H1 (cell line): ENCODE data around the gene TMEM130. TPM values are rescaled to one million over a fixed set of nuclear protein-coding genes. Genes with fewer than 3 reads are reported as not detected.

Source experiments
- CTCF ChIA-PET: fragments of 300-600 bp; sonication (Branson Sonifier 250); formaldehyde crosslinking; loops from one replicate; lab custom pipeline; 2021; ENCODE audit not compliant: partially characterized antibody; lab: Charles Lee
- POLR2A ChIA-PET: fragments of 300-600 bp; sonication (Branson Sonifier 250); formaldehyde crosslinking; loops from one replicate; lab custom pipeline; 2021; ENCODE audit warnings: inconsistent platforms; ENCODE audit not compliant: partially characterized antibody; lab: Charles Lee
- DNase-seq, 2 experiments: peaks; one replicate each; pipeline versions ENCODE4 v3.0.0 to v3.0.0-alpha.2; 2010 to 2022; ENCODE audit warnings: low spot score in 2 of 2, low read depth in 1 of 2, mixed read lengths in 1 of 2
- FAIRE-seq: peaks from 2 replicates; lab custom pipeline; 2011; peaks lifted over from hg19 to GRCh38; lab: Jason Lieb, UNC
- H2AFZ ChIP-seq: 2 replicates; pipeline ENCODE4 v1.8.1; 2012; ENCODE audit warnings: low read length, inconsistent platforms
- H2AK5ac ChIP-seq: 2 replicates; pipeline ENCODE4 v1.6.1; 2013; ENCODE audit warnings: low read depth, low read length
- H2BK120ac ChIP-seq: replicated peaks from 2 replicates; pipeline ENCODE3; 2013; ENCODE audit warnings: low read depth, low read length, inconsistent platforms
- H2BK12ac ChIP-seq: 2 replicates; pipeline ENCODE4 v1.6.1; 2013; ENCODE audit warnings: low read depth, low read length
- H2BK15ac ChIP-seq: 2 replicates; pipeline ENCODE4 v1.6.1; 2013; ENCODE audit warnings: low read length
- H2BK20ac ChIP-seq: 2 replicates; pipeline ENCODE4 v1.6.1; 2013; ENCODE audit warnings: low read length
- H2BK5ac ChIP-seq: 2 replicates; pipeline ENCODE4 v1.6.1; 2013; ENCODE audit warnings: low read depth, low read length
- H3K14ac ChIP-seq: 2 replicates; pipeline ENCODE4 v1.6.1; 2013; ENCODE audit warnings: inconsistent platforms; ENCODE audit not compliant: insufficient read length
- H3K18ac ChIP-seq: 2 replicates; pipeline ENCODE4 v1.6.1; 2013; ENCODE audit warnings: low read length; ENCODE audit errors: extremely low read depth
- H3K23ac ChIP-seq: 2 replicates; pipeline ENCODE4 v1.6.1; 2013; ENCODE audit warnings: inconsistent platforms; ENCODE audit not compliant: insufficient read length
- H3K23me2 ChIP-seq: 2 replicates; pipeline ENCODE4 v1.6.1; 2013; ENCODE audit warnings: low read depth, low read length
- H3K27ac ChIP-seq: 2 replicates; pipeline ENCODE4 v1.6.1; 2011; ENCODE audit warnings: low read depth, low read length, inconsistent platforms
- H3K27me3 ChIP-seq, 4 experiments: replicated peaks in 1 of 4; 1 replicate in 1 of 4; 2 replicates in 3 of 4; pipeline versions ENCODE4 v1.6.1 to v1.8.1; 2011 to 2013; ENCODE audit warnings: low read length in 3 of 4, mild to moderate bottlenecking in 3 of 4, inconsistent platforms in 2 of 4, mixed read lengths in 2 of 4, moderate library complexity in 1 of 4; ENCODE audit not compliant: control insufficient read depth in 3 of 4, insufficient read depth in 3 of 4; ENCODE audit errors: extremely low read depth in 1 of 4
- H3K36me3 ChIP-seq, 4 experiments: 2 replicates each; pipeline versions ENCODE4 v1.6.1 to v1.8.1; 2011 to 2013; ENCODE audit warnings: mild to moderate bottlenecking in 4 of 4, low read length in 3 of 4, moderate library complexity in 2 of 4, control low read depth in 1 of 4, inconsistent platforms in 1 of 4; ENCODE audit not compliant: insufficient read depth in 4 of 4, control insufficient read depth in 2 of 4
- H3K4ac ChIP-seq: replicated peaks from 2 replicates; pipeline ENCODE3; 2013; ENCODE audit warnings: low read length, low read depth, mixed read lengths, inconsistent platforms; ENCODE audit not compliant: insufficient read length
- H3K4me1 ChIP-seq, 4 experiments: replicated peaks in 1 of 4; 1 replicate in 1 of 4; 2 replicates in 3 of 4; pipeline versions ENCODE4 v1.6.1 to v1.8.1; 2011 to 2013; ENCODE audit warnings: low read length in 3 of 4, inconsistent platforms in 2 of 4, mixed read lengths in 1 of 4; ENCODE audit not compliant: insufficient read depth in 4 of 4, control insufficient read depth in 3 of 4
- H3K4me2 ChIP-seq, 2 experiments: 2 replicates each; pipeline versions ENCODE4 v1.6.1 to v1.8.1; 2011 to 2013; ENCODE audit warnings: low read depth in 2 of 2, low read length in 2 of 2, control low read depth in 1 of 2, inconsistent platforms in 1 of 2, mild to moderate bottlenecking in 1 of 2; ENCODE audit not compliant: insufficient read depth in 1 of 2
- H3K4me3 ChIP-seq, 4 experiments: fragments of 200-600, 300-600 bp in 1 of 4; sonication (generic), shearing (Covaris generic), sonication (Bioruptor Twin) in 1 of 4; 2 replicates each; pipeline versions ENCODE4 v1.5.1 to v1.8.1; 2011 to 2016; ENCODE audit warnings: low read length in 4 of 4, low read depth in 3 of 4, control low read depth in 2 of 4, inconsistent platforms in 2 of 4, mild to moderate bottlenecking in 2 of 4, mixed read lengths in 1 of 4, moderate library complexity in 1 of 4; ENCODE audit not compliant: insufficient read depth in 2 of 4; ENCODE audit errors: extremely low read depth in 1 of 4
- H3K56ac ChIP-seq: replicated peaks from 2 replicates; pipeline ENCODE3; 2013; ENCODE audit warnings: low read depth, mild to moderate bottlenecking, mixed read lengths, low read length, inconsistent platforms; ENCODE audit not compliant: insufficient read length
- H3K79me1 ChIP-seq: 2 replicates; pipeline ENCODE4 v1.6.1; 2013; ENCODE audit warnings: low read depth, low read length, control low read depth
- H3K79me2 ChIP-seq, 2 experiments: 2 replicates each; pipeline versions ENCODE4 v1.6.1 to v1.8.1; 2012 to 2013; ENCODE audit warnings: low read length in 2 of 2, mild to moderate bottlenecking in 2 of 2, inconsistent platforms in 1 of 2; ENCODE audit not compliant: insufficient read depth in 2 of 2, control insufficient read depth in 1 of 2
- H3K9ac ChIP-seq, 4 experiments: replicated peaks in 1 of 4; 1 replicate in 1 of 4; 2 replicates in 3 of 4; pipeline versions ENCODE4 v1.6.1 to v1.8.1; 2011 to 2013; ENCODE audit warnings: low read depth in 3 of 4, low read length in 3 of 4, control low read depth in 2 of 4, mild to moderate bottlenecking in 2 of 4, moderate library complexity in 2 of 4, inconsistent platforms in 1 of 4; ENCODE audit errors: extremely low read depth in 1 of 4
- H3K9me3 ChIP-seq, 2 experiments: 2 replicates each; pipeline versions ENCODE4 v1.6.1 to v1.8.1; 2012 to 2013; ENCODE audit warnings: mild to moderate bottlenecking in 2 of 2, moderate library complexity in 2 of 2, control low read depth in 1 of 2, inconsistent platforms in 1 of 2, low read depth in 1 of 2, low read length in 1 of 2, mixed read lengths in 1 of 2; ENCODE audit not compliant: insufficient read depth in 2 of 2
- H4K20me1 ChIP-seq, 2 experiments: replicated peaks in 1 of 2; 2 replicates each; pipeline versions ENCODE3 to v1.8.1; 2011 to 2013; ENCODE audit warnings: inconsistent platforms in 2 of 2, low read length in 2 of 2, mild to moderate bottlenecking in 1 of 2; ENCODE audit not compliant: insufficient read depth in 2 of 2, control insufficient read depth in 1 of 2
- H4K5ac ChIP-seq: 2 replicates; pipeline ENCODE4 v1.6.1; 2013; ENCODE audit warnings: low read length, low read depth, mixed read lengths, inconsistent platforms; ENCODE audit not compliant: insufficient read length
- H4K8ac ChIP-seq: 2 replicates; pipeline ENCODE4 v1.8.0; 2013; ENCODE audit warnings: mild to moderate bottlenecking, moderate library complexity, low read length, inconsistent platforms; ENCODE audit not compliant: insufficient read depth; ENCODE audit errors: extremely low read depth
- H4K91ac ChIP-seq: replicated peaks from 2 replicates; pipeline ENCODE3; 2013; ENCODE audit warnings: low read length, mixed read lengths, inconsistent platforms; ENCODE audit not compliant: insufficient read length
- ASH2L ChIP-seq: fragments of 200-600, 300-600 bp; sonication (generic); IDR thresholded peaks from one replicate; pipeline ENCODE4 v1.7.1; 2017; ENCODE audit warnings: low read length
- BACH1 ChIP-seq: IDR thresholded peaks from 2 replicates; pipeline ENCODE4 v1.6.1; 2012; ENCODE audit warnings: low read length, improper control_type of control experiment
- CHD2 ChIP-seq: IDR thresholded peaks from 2 replicates; pipeline ENCODE4 v1.6.1; 2012; ENCODE audit warnings: low read length, improper control_type of control experiment
- CTBP2 ChIP-seq: IDR thresholded peaks from 2 replicates; pipeline ENCODE4 v1.7.0; 2011; ENCODE audit warnings: borderline replicate concordance, mild to moderate bottlenecking, moderate library complexity, mixed read lengths, low read length; ENCODE audit not compliant: insufficient read depth, insufficient read length
- SIX5 ChIP-seq: IDR thresholded peaks from 2 replicates; pipeline ENCODE4 v1.6.1; 2011; ENCODE audit warnings: mild to moderate bottlenecking, low read depth, low read length
- SUZ12 ChIP-seq: fragments of 200-600 bp; sonication (generic); IDR thresholded peaks from 2 replicates; pipeline ENCODE4 v1.6.1; 2012; ENCODE audit warnings: mild to moderate bottlenecking, inconsistent platforms, low read length, moderate library complexity, mixed read lengths
- YY1 ChIP-seq: IDR thresholded peaks from 2 replicates; pipeline ENCODE4 v1.6.1; 2011; ENCODE audit warnings: low read depth, mild to moderate bottlenecking, low read length
- WGBS, 2 experiments: shearing (Covaris generic) in 1 of 2; methylation state at CpG; one replicate each; pipeline versions ENCODE4 v1.1.6 to v1.1.7; 2013 to 2015; ENCODE audit warnings: low lambda C conversion rate in 2 of 2, mixed read lengths in 2 of 2, inconsistent platforms in 1 of 2, low coverage in 1 of 2, missing lambda C conversion rate in 1 of 2; ENCODE audit not compliant: insufficient replicate concordance in 2 of 2, insufficient coverage in 1 of 2, insufficient read length in 1 of 2; ENCODE audit errors: extremely low coverage in 1 of 2, missing lambda C conversion rate in 1 of 2; 5-methylcytosine and 5-hydroxymethylcytosine counted together
- polyA plus RNA-seq, 7 experiments: library from polyadenylated mRNA; depleted of rRNA in 3 of 7; stranded (reverse) in 5 of 7; unstranded in 2 of 7; fragments of >200 nt in 5 of 7; fragments of 200-250 nt in 2 of 7; gene quantifications; 1 replicate in 5 of 7; 2 replicates in 1 of 7; 4 replicates in 1 of 7; pipeline versions ENCODE4 v1.2.1 to v1.2.3, GENCODE V29; 2011 to 2013; ENCODE audit warnings: missing spikeins in 2 of 7, mixed read lengths in 2 of 7
- total RNA-seq: library from RNA; stranded (reverse); fragmentation: NEBNext Ultra II Directional; extraction: Animal tissue kit (Norgen Biotek cat#: 25700); gene quantifications from 2 replicates; pipeline ENCODE4 v1.2.1, GENCODE V29; 2021
- TF ChIP-seq, protein P1 (sequence below): IDR thresholded peaks from 2 replicates; pipeline ENCODE4 v1.6.1; 2012; ENCODE audit warnings: inconsistent platforms

Gene TMEM130
- total and polyA plus RNA-seq, 2 of the 8 experiments (the other 6 are each of a cell fraction or from before 2014, with no cell fraction given): 2.9 to 6.6 TPM

DNA sequence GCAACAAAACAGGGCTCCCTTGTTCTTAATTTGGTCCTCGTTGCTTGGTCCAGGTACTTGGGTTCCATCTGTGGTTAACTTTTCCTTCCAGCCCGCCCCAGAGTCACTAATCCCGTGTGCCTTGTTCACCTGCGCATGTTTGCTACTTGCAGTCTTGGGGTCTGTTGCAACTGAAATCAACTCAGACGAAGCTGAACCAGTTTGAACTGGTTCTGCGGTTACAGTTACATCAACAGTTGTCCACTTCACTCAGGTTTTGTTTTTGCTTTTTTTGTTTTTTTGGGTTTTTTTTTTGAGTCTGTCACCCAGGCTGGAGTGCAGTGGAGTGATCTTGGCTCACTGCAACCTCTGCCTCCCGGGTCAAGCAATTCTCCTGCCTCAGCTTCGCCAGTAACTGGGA, 43.2 kb upstream of the TMEM130 start:
- Histone ChIP-seq H3K9ac (no peak overlapping the region), H3K4ac (no peak overlapping the region), H3K14ac (no peak overlapping the region), H4K5ac (no peak overlapping the region), H4K20me1 (peaks cover 0 to 5% of the 10 kb centered on the region in 2 experiments), H4K91ac (no peak overlapping the region), H2AFZ (no peak overlapping the region), H3K4me3 (no peak overlapping the region), H3K27ac (no peak overlapping the region), H2BK120ac (no peak overlapping the region), H3K4me1 (no peaks in the 10 kb centered on the region), H3K18ac (no peak overlapping the region), H3K27me3 (no peaks in the 10 kb centered on the region), H2AK5ac (no peak overlapping the region), H3K79me2 (no peaks in the 10 kb centered on the region), H4K8ac (no peak overlapping the region), H3K23me2 (no peaks in the 10 kb centered on the region)
- no peak for FAIRE-seq
- ChIA-PET POLR2A (no interaction called here), CTCF (interaction anchor here (0.6 to 0.7 kb wide), 2 partner anchors 9 to 179 kb away, joined by 3 to 4 read pairs; no protein-coding TSS in a partner anchor)
- WGBS, 2 experiments: 93% methylated on average over 8 of the region's 8 CpGs; no CpG with 5 or more reads in 1 of the 2 experiments
- TF ChIP-seq, protein P1, sequence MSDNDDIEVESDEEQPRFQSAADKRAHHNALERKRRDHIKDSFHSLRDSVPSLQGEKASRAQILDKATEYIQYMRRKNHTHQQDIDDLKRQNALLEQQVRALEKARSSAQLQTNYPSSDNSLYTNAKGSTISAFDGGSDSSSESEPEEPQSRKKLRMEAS: no peak
- TF ChIP-seq YY1 (no peak), CTBP2 (no peak), SIX5 (no peak), ASH2L (no peak), SUZ12 (no peak), CHD2 (no peak), BACH1 (no peak)
- TF ChIP-seq, all 59 proteins: peak for 0
- no peak overlapping the region for H3K56ac ChIP-seq
- H2BK20ac ChIP-seq: no peak overlapping the region
- no peaks in the 10 kb centered on the region; a peak in 1 of 4 replicates for H3K9me3 ChIP-seq
- H3K4me2 ChIP-seq: no peak overlapping the region
- H2BK12ac ChIP-seq: no peak overlapping the region
- DNase-seq: no peak
- H2BK5ac ChIP-seq: no peak overlapping the region
- no peak overlapping the region for H3K23ac ChIP-seq
- H3K79me1 ChIP-seq: no peaks in the 10 kb centered on the region
- H2BK15ac ChIP-seq: no peak overlapping the region
- H3K36me3 ChIP-seq: peaks cover 35 to 86% (median 63%) of the 10 kb centered on the region in 4 experiments
